HepG2 (cell line): ENCODE results near the gene STK38L. TPM values are rescaled to one million over a fixed set of nuclear protein-coding genes. Genes with fewer than 3 reads are reported as not detected.
A peak's percentile ranks its signal among the peaks of the same experiment; 100 is the strongest.

ENCODE experiments used
- ATF5 ChIP-seq: sonication (generic); formaldehyde crosslinking; IDR thresholded peaks from 2 replicates; pipeline ENCODE4 v1.4.0; 2020; ENCODE audit warnings: mild to moderate bottlenecking, low read depth, missing genetic modification reagents
- GFI1 ChIP-seq: sonication (generic); formaldehyde crosslinking; IDR thresholded peaks from 2 replicates; pipeline ENCODE4 v1.5.0; 2020; ENCODE audit warnings: missing genetic modification reagents, mild to moderate bottlenecking, borderline replicate concordance
- MYPOP ChIP-seq: sonication (generic); formaldehyde crosslinking; IDR thresholded peaks from 2 replicates; pipeline ENCODE4 v1.8.1; 2023; ENCODE audit warnings: mild to moderate bottlenecking, moderate library complexity, missing genetic modification reagents
- NCOR1 ChIP-seq: fragments of 200-600 bp; sonication (generic); IDR thresholded peaks from 2 replicates; pipeline ENCODE4 v1.7.0; 2017; ENCODE audit warnings: antibody characterized with exemption, low read length, borderline replicate concordance
- NONO ChIP-seq, 2 experiments: fragments of 450-650 bp in 1 of 2; sonication (generic) in 1 of 2; formaldehyde crosslinking in 1 of 2; IDR thresholded peaks in 1 of 2; conservative IDR thresholded peaks in 1 of 2; 2 replicates each; pipeline versions ENCODE4 v1.6.1 to v1.8.0; 2017 to 2022; ENCODE audit warnings: mild to moderate bottlenecking in 1 of 2, missing genetic modification reagents in 1 of 2, moderate library complexity in 1 of 2
- NR2C2 ChIP-seq: sonication (generic); formaldehyde crosslinking; IDR thresholded peaks from 2 replicates; pipeline ENCODE4 v1.4.0; 2020; ENCODE audit warnings: missing genetic modification reagents, mild to moderate bottlenecking, moderate library complexity, borderline replicate concordance
- PHF21A ChIP-seq: sonication (generic); formaldehyde crosslinking; IDR thresholded peaks from 2 replicates; pipeline ENCODE4 v1.5.0; 2020; ENCODE audit warnings: mild to moderate bottlenecking, missing genetic modification reagents
- STAT6 ChIP-seq: sonication (generic); formaldehyde crosslinking; IDR thresholded peaks from 2 replicates; pipeline ENCODE4 v1.4.0; 2020; ENCODE audit warnings: missing genetic modification reagents, mild to moderate bottlenecking, borderline replicate concordance
- TAF1 ChIP-seq: sonication (generic); formaldehyde crosslinking; IDR thresholded peaks from 2 replicates; pipeline ENCODE4 v1.4.0; 2020; ENCODE audit warnings: missing genetic modification reagents
- YEATS4 ChIP-seq: sonication (generic); formaldehyde crosslinking; IDR thresholded peaks from 2 replicates; pipeline ENCODE4 v1.4.0; 2020; ENCODE audit warnings: missing genetic modification reagents, borderline replicate concordance
- ZBTB33 ChIP-seq: sonication (generic); formaldehyde crosslinking; IDR thresholded peaks from 2 replicates; pipeline ENCODE4 v1.4.0; 2020; ENCODE audit warnings: missing genetic modification reagents
- ZNF253 ChIP-seq: sonication (generic); formaldehyde crosslinking; IDR thresholded peaks from 2 replicates; pipeline ENCODE4 v1.8.0; 2022; ENCODE audit warnings: mild to moderate bottlenecking, missing genetic modification reagents, borderline replicate concordance
- ZNF317 ChIP-seq: sonication (generic); formaldehyde crosslinking; IDR thresholded peaks from 2 replicates; pipeline ENCODE4 v1.5.0; 2020; ENCODE audit warnings: mild to moderate bottlenecking, missing genetic modification reagents
- ZNF512B ChIP-seq: sonication (generic); formaldehyde crosslinking; IDR thresholded peaks from 2 replicates; pipeline ENCODE4 v1.5.1; 2020; ENCODE audit warnings: missing genetic modification reagents, mild to moderate bottlenecking, borderline replicate concordance
- ZNF570 ChIP-seq: sonication (generic); formaldehyde crosslinking; IDR thresholded peaks from 2 replicates; pipeline ENCODE4 v1.4.0; 2020; ENCODE audit warnings: mild to moderate bottlenecking, missing genetic modification reagents, borderline replicate concordance
- ZNF605 ChIP-seq: sonication (generic); formaldehyde crosslinking; IDR thresholded peaks from 2 replicates; pipeline ENCODE4 v1.8.0; 2022; ENCODE audit warnings: mild to moderate bottlenecking, missing genetic modification reagents
- ZNF720 ChIP-seq: sonication (generic); formaldehyde crosslinking; IDR thresholded peaks from 2 replicates; pipeline ENCODE4 v1.4.0; 2020; ENCODE audit warnings: missing genetic modification reagents
- ZNF883 ChIP-seq: sonication (generic); formaldehyde crosslinking; IDR thresholded peaks from 2 replicates; pipeline ENCODE4 v1.5.1; 2020; ENCODE audit warnings: mild to moderate bottlenecking, missing genetic modification reagents; ENCODE audit errors: not compliant biosample characterization
- polyA plus RNA-seq, 8 experiments: library from polyadenylated mRNA; depleted of rRNA in 3 of 8; stranded (reverse) in 7 of 8; unstranded in 1 of 8; fragments of >200 nt; fragmentation: Illumina TruSeq in 4 of 8; extraction: Trizol in 4 of 8; gene quantifications; 2 replicates each; pipeline versions ENCODE4 v1.2.1 to v1.2.3, GENCODE V29; 2011 to 2016; ENCODE audit warnings: low read depth in 4 of 8, missing spikeins in 1 of 8, mixed read lengths in 1 of 8; ENCODE audit not compliant: insufficient read depth in 1 of 8
- total RNA-seq, 5 experiments: library from RNA; depleted of rRNA; stranded (reverse); fragments of >200 nt; fragmentation: Illumina TruSeq; extraction: Trizol; gene quantifications; 2 replicates each; pipeline ENCODE4 v1.2.3, GENCODE V29; 2016; ENCODE audit warnings: low read depth in 1 of 5

Gene STK38L
- total and polyA plus RNA-seq, 2 of the 13 experiments (the other 11 are each of a cell fraction or from before 2014, with no cell fraction given): 6.1 to 26.4 TPM

- TF ChIP-seq NONO (IDR thresholded peaks at IDR 0.05) (no peak), NONO (CRISPR knock-in tag; conservative IDR thresholded peaks at IDR 0.05) (no peak), ZNF512B (CRISPR knock-in tag) (0 out of 2 replicates have a peak, but pooled peaks have one; percentile 46), MYPOP (CRISPR knock-in tag) (no peak), ZNF317 (CRISPR knock-in tag) (no peak), NR2C2 (CRISPR knock-in tag) (no peak), NCOR1 (no peak), TAF1 (CRISPR knock-in tag) (no peak), ZNF720 (CRISPR knock-in tag) (no peak), ATF5 (CRISPR knock-in tag) (no peak), PHF21A (CRISPR knock-in tag) (0 out of 2 replicates have a peak, but pooled peaks have one; percentile 18), ZNF253 (CRISPR knock-in tag) (no peak), YEATS4 (0 out of 2 replicates have a peak, but pooled peaks have one; percentile 27), STAT6 (CRISPR knock-in tag) (0 out of 2 replicates have a peak, but pooled peaks have one; percentile 39), ZNF605 (CRISPR knock-in tag) (0 out of 2 replicates have a peak, but pooled peaks have one; percentile 36), GFI1 (CRISPR knock-in tag) (no peak), ZNF570 (CRISPR knock-in tag) (no peak), ZNF883 (CRISPR knock-in tag) (no peak), ZBTB33 (CRISPR knock-in tag) (no peak)
Observed at GRCh38 chr12:27226407-27226929, 17.6 kb upstream of the STK38L start (continued).
